ENCODE results near the gene CFAP65.

DNA sequence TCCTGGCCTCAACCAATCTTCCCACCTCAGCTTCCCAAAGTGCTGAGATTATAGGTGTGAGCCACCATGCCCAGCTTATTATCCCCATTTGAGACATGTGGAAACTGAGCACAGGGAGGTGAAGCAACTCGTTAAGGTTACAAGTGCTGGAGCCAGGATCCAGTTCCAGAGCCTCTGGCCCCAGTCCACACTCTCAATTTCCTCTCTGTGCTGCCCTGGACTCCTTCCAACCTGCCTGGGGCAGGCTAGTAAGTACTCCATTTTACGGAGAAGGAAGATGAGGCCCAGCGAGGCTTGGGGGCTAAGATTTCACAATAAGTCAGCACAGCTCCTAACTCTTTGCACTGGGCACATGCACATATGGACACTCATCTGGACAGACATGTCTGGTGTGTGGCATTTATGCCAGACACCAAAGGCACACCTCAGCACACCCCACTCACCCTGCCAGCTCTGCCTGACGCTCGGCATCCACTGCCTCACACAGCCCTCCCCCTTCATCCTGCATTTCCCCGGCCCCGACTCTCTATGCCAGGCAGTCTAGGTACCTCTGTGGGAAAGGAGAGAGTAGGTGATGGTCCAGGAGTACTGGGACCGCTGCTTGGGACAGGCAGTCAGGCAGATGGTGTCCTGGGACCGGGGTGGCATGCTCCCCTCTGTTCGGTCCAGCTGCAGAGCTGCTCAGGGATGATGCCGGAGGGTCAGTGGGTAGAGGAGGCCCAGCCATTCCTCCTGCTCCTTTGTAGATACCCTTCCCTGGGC lies 20.5 kb downstream of the CFAP65 start:
- TF ChIP-seq, protein P1, sequence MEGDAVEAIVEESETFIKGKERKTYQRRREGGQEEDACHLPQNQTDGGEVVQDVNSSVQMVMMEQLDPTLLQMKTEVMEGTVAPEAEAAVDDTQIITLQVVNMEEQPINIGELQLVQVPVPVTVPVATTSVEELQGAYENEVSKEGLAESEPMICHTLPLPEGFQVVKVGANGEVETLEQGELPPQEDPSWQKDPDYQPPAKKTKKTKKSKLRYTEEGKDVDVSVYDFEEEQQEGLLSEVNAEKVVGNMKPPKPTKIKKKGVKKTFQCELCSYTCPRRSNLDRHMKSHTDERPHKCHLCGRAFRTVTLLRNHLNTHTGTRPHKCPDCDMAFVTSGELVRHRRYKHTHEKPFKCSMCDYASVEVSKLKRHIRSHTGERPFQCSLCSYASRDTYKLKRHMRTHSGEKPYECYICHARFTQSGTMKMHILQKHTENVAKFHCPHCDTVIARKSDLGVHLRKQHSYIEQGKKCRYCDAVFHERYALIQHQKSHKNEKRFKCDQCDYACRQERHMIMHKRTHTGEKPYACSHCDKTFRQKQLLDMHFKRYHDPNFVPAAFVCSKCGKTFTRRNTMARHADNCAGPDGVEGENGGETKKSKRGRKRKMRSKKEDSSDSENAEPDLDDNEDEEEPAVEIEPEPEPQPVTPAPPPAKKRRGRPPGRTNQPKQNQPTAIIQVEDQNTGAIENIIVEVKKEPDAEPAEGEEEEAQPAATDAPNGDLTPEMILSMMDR (IDR thresholded peaks at IDR 0.05) = no peak
- no peak for TF ChIP-seq EZH2phosphoT487 (IDR thresholded peaks at IDR 0.05)

All from neural progenitor cell (in vitro differentiated cells).